K562 (cell line): ENCODE results near the gene MBOAT7. TPM values are rescaled to one million over a fixed set of nuclear protein-coding genes. Genes with fewer than 3 reads are reported as not detected.
A peak's percentile ranks its signal among the peaks of the same experiment; 100 is the strongest.

Source experiments
- ATAC-seq: fragments of 200-7000 bp; cut with Tn5 transposase; 3 replicates; pipeline ENCODE4 v1.9.1; 2020; ENCODE audit warnings: moderate library complexity
- BruUV-seq: library from RNA; stranded (reverse); fragments of 400-500 nt; replicated peaks from 2 replicates; lab custom pipeline; 2021; lab: Mats Ljungman, UMichigan
- CTCF ChIA-PET: fragments of 300-600 bp; formaldehyde crosslinking; extraction: SDS; loops from one replicate; lab custom pipeline; 2021; ENCODE audit warnings: low intra/inter-chr PET ratio; lab: Yijun Ruan, JAX
- POLR2A ChIA-PET: fragments of 300-600, 350-650 bp; sonication (Branson Sonifier 250); formaldehyde crosslinking; extraction: SDS; loops from one replicate; lab custom pipeline; 2021; ENCODE audit warnings: antibody characterized with exemption, inconsistent platforms; lab: Yijun Ruan, JAX
- DNase-seq, 4 experiments: peaks; one replicate each; pipeline versions ENCODE4 v3.0.0 to v3.0.0-alpha.2; 2011 to 2018; ENCODE audit warnings: low spot score in 3 of 4, mixed read lengths in 3 of 4; ENCODE audit errors: extremely low read depth in 1 of 4
- FAIRE-seq: peaks from 2 replicates; lab custom pipeline; 2011; peaks lifted over from hg19 to GRCh38; lab: Jason Lieb, UNC
- H2AFZ ChIP-seq: 2 replicates; pipeline ENCODE4 v1.6.0; 2011; ENCODE audit warnings: low read depth, low read length, control low read depth, inconsistent platforms
- H3K27ac ChIP-seq: fragments of 200-600 bp; 3 replicates; pipeline ENCODE4 v1.8.0; 2011; ENCODE audit warnings: low read depth, mild to moderate bottlenecking, control low read depth, inconsistent platforms, low read length, moderate library complexity, mixed read lengths; ENCODE audit errors: extremely low read depth
- H3K27me3 ChIP-seq, 2 experiments: fragments of 300-600 bp in 1 of 2; 2 replicates in 1 of 2; 3 replicates in 1 of 2; pipeline versions ENCODE4 v1.6.0 to v1.8.0; 2011; ENCODE audit warnings: inconsistent platforms in 2 of 2, low read length in 2 of 2, mild to moderate bottlenecking in 1 of 2, mixed read lengths in 1 of 2, moderate library complexity in 1 of 2; ENCODE audit not compliant: control insufficient read depth in 2 of 2, insufficient read depth in 2 of 2
- H3K36me3 ChIP-seq: fragments of 300-600 bp; 3 replicates; pipeline ENCODE4 v1.8.0; 2011; ENCODE audit warnings: mild to moderate bottlenecking, low read length, inconsistent platforms; ENCODE audit not compliant: control insufficient read depth, insufficient read depth
- H3K4me1 ChIP-seq, 2 experiments: fragments of 200-600 bp in 1 of 2; replicated peaks in 1 of 2; 2 replicates in 1 of 2; 3 replicates in 1 of 2; pipeline versions ENCODE4 v1.5.1 to v1.8.0; 2011; ENCODE audit warnings: inconsistent platforms in 2 of 2, low read length in 2 of 2, mild to moderate bottlenecking in 1 of 2, mixed read lengths in 1 of 2, moderate library complexity in 1 of 2; ENCODE audit not compliant: control insufficient read depth in 2 of 2, insufficient read depth in 2 of 2
- H3K4me2 ChIP-seq: 2 replicates; pipeline ENCODE4 v1.6.1; 2011; ENCODE audit warnings: low read length, control low read depth, inconsistent platforms, mixed read lengths; ENCODE audit not compliant: insufficient read depth
- H3K4me3 ChIP-seq: fragments of 200-600 bp; sonication (generic), shearing (Covaris generic); 2 replicates; pipeline ENCODE4 v1.5.1; 2016; ENCODE audit warnings: control low read depth, inconsistent platforms
- H3K79me2 ChIP-seq: fragments of 200-600 bp; 3 replicates; pipeline ENCODE4 v1.8.0; 2011; ENCODE audit warnings: low read length, inconsistent platforms; ENCODE audit not compliant: control insufficient read depth, insufficient read depth
- H3K9ac ChIP-seq, 2 experiments: 2 replicates each; pipeline versions ENCODE4 v1.6.0 to v1.6.1; 2011; ENCODE audit warnings: low read depth in 2 of 2, low read length in 2 of 2, control low read depth in 1 of 2, inconsistent platforms in 1 of 2, mild to moderate bottlenecking in 1 of 2, mixed read lengths in 1 of 2; ENCODE audit not compliant: insufficient read depth in 1 of 2
- H3K9me1 ChIP-seq: one replicate; pipeline ENCODE4 v1.6.0; 2011; ENCODE audit warnings: inconsistent platforms, mild to moderate bottlenecking, low read length, moderate library complexity; ENCODE audit not compliant: control insufficient read depth, insufficient read depth
- H3K9me3 ChIP-seq: replicated peaks from 2 replicates; pipeline ENCODE4 v1.5.1; 2011; ENCODE audit warnings: low read depth, low read length, inconsistent platforms; ENCODE audit not compliant: control insufficient read depth, insufficient read depth
- H4K20me1 ChIP-seq: replicated peaks from 2 replicates; pipeline ENCODE4 v1.6.1; 2011; ENCODE audit warnings: low read length, inconsistent platforms, mixed read lengths; ENCODE audit not compliant: control insufficient read depth, insufficient read depth
- C11orf30 ChIP-seq: fragments of 450-650 bp; IDR thresholded peaks from 2 replicates; pipeline ENCODE4 v1.6.1; 2016; ENCODE audit warnings: low read depth, mild to moderate bottlenecking
- JUN ChIP-seq, 2 experiments: sonication (generic) in 1 of 2; formaldehyde crosslinking in 1 of 2; IDR thresholded peaks; 2 replicates each; pipeline versions ENCODE4 v1.6.1 to v1.8.0; 2012 to 2022; ENCODE audit warnings: borderline replicate concordance in 2 of 2, mild to moderate bottlenecking in 2 of 2, improper control_type of control experiment in 1 of 2, low read depth in 1 of 2, low read length in 1 of 2, missing genetic modification reagents in 1 of 2
- POLR2A ChIP-seq: fragments of 450-650 bp; conservative IDR thresholded peaks from 2 replicates; pipeline ENCODE4 v1.6.1; 2016
- POLR2G ChIP-seq: fragments of 200-400 bp; formaldehyde crosslinking; IDR thresholded peaks from 2 replicates; pipeline ENCODE4 v1.6.1; 2017; ENCODE audit warnings: low read depth, mild to moderate bottlenecking, antibody characterized with exemption, low read length, moderate library complexity
- SIN3A ChIP-seq, 2 experiments: fragments of 150-350 bp in 1 of 2; IDR thresholded peaks; 2 replicates each; pipeline ENCODE4 v1.6.1; 2011 to 2016; ENCODE audit warnings: borderline replicate concordance in 2 of 2, low read depth in 2 of 2, low read length in 2 of 2, mild to moderate bottlenecking in 2 of 2, moderate library complexity in 2 of 2; ENCODE audit not compliant: control insufficient read depth in 1 of 2
- XRCC3 ChIP-seq: fragments of 450-650 bp; IDR thresholded peaks from 2 replicates; pipeline ENCODE4 v1.6.1; 2017; ENCODE audit warnings: mild to moderate bottlenecking, moderate library complexity
- WGBS: fragments of 100-300 bp; shearing (Covaris generic); methylation state at CpG from one replicate; pipeline ENCODE4 v1.1.6; 2016; ENCODE audit warnings: low coverage, mixed read lengths; ENCODE audit not compliant: insufficient coverage; ENCODE audit errors: missing lambda C conversion rate; 5-methylcytosine and 5-hydroxymethylcytosine counted together
- in situ Hi-C: fragments of 300-500 bp; cut with MboI; formaldehyde crosslinking; loops from 4 replicates; pipeline ENCODE4 v1.15.0; 2018; ENCODE audit warnings: inconsistent platforms, mixed read lengths
- intact Hi-C: fragments of 100-400 bp; cut with micrococcal nuclease; formaldehyde crosslinking; loops from 2 replicates; pipeline ENCODE4 v1.14.2; 2022
- polyA plus RNA-seq, 8 experiments: library from polyadenylated mRNA; depleted of rRNA in 4 of 8; stranded (reverse) in 5 of 8; unstranded in 3 of 8; fragments of >200 nt; fragmentation: Nextera tagmentation in 2 of 8; fragmentation: Illumina TruSeq in 1 of 8; extraction: Ambion mirVana in 2 of 8; extraction: Trizol in 1 of 8; gene quantifications; 2 replicates each; pipeline versions ENCODE4 v1.2.1 to v1.2.3, GENCODE V29; 2011 to 2014; ENCODE audit warnings: inconsistent platforms in 1 of 8, missing spikeins in 1 of 8
- total RNA-seq, 7 experiments: library from RNA; depleted of rRNA in 6 of 7; stranded (reverse); fragments of >200 nt in 6 of 7; fragmentation: Illumina TruSeq in 2 of 7; extraction: Trizol in 2 of 7; gene quantifications; 2 replicates each; pipeline versions ENCODE4 v1.2.1 to v1.2.3, GENCODE V29; 2011 to 2021; ENCODE audit warnings: low replicate concordance in 1 of 7

MBOAT7 gene
- total and polyA plus RNA-seq, 9 of the 15 experiments (the other 6 are each of a cell fraction or from before 2014, with no cell fraction given): 1.4 to 153 (median 56.1) TPM

DNA sequence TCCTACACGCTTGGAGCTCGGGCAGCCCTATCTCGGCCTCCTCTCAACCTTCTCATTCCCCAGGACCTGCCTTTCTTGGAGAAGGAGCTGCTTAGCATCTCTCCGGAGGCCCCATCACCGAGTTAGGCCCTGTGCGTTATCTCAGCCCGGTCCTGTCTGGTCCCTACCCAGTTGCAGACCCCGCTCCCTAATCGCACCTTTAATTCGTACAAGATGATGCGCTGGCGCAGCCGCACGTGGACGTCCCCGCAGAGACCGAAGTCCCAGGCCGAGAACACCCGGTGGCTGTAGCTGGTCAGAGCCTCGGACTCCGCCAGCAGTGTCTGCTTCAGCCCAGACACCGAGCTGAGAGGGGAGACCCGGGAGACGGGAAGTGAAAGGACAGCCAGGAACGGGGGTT, 24.2 kb downstream of the MBOAT7 start:
- Histone ChIP-seq H3K79me2 (peaks cover 7% of the 10 kb centered on the region; the same call in 2 of the 3 replicates), H3K4me3 (no peak overlapping the region), H4K20me1 (0 out of 2 replicates have a peak, but pooled peaks cover 10% of the 10 kb centered on the region), H3K27me3 (no peaks in the 10 kb centered on the region), H2AFZ (no peak overlapping the region)
- CTCF ChIA-PET: interaction anchor here (1.6 kb wide), 1 partner anchor 66 kb away, joined by 7 read pairs; no protein-coding TSS in a partner anchor
- in situ Hi-C loops: no loop called here
- intact Hi-C loops: no loop called here
- no peak for FAIRE-seq
- TF ChIP-seq XRCC3 (no peak), C11orf30 (no peak), SIN3A (IDR thresholded peaks at IDR 0.05; ENCODE audit: borderline replicate concordance in 2 of 2, control insufficient read depth in 1 of 2, low read depth in 2 of 2, low read length in 2 of 2) (0 out of 4 replicates have a peak, but pooled peaks of 1 of the 2 experiments have one; percentile 22), POLR2G (peak; percentile 27; the same call in 1 of the 2 replicates), JUN (IDR thresholded peaks at IDR 0.05; ENCODE audit: borderline replicate concordance, low read depth, low read length) (no peak), JUN (CRISPR knock-in tag; IDR thresholded peaks at IDR 0.05; ENCODE audit: borderline replicate concordance) (no peak), POLR2A (no peak)
- TF ChIP-seq, all 486 proteins: peak for 2
- Histone ChIP-seq H3K36me3 (no peaks in the 10 kb centered on the region), H3K4me1 (peaks cover 14 to 58% of the 10 kb centered on the region in 2 experiments), H3K9me3 (no peaks in the 10 kb centered on the region), H3K4me2 (no peak overlapping the region), H3K27ac (no peak overlapping the region), H3K9ac (no peak overlapping the region), H3K9me1 (no peaks in the 10 kb centered on the region)
- 70% methylated on average over 25 of the region's 25 CpGs for WGBS
- DNase-seq (no peak), ATAC-seq (no peak)
- BruUV-seq: no TSS peak
- POLR2A ChIA-PET: interaction anchor here (0.7 to 1.1 kb wide), 4 partner anchors 11 to 36 kb away, joined by 3 to 5 read pairs (median 4); partner anchors contain the start of gene MBOAT7
